ENCODE results near the gene TRAPPC11.

TRAPPC11 gene

GRCh38 chr4:183666088-183666487 lies 7.0 kb downstream of the TRAPPC11 start:
- TF ChIP-seq, protein P1, sequence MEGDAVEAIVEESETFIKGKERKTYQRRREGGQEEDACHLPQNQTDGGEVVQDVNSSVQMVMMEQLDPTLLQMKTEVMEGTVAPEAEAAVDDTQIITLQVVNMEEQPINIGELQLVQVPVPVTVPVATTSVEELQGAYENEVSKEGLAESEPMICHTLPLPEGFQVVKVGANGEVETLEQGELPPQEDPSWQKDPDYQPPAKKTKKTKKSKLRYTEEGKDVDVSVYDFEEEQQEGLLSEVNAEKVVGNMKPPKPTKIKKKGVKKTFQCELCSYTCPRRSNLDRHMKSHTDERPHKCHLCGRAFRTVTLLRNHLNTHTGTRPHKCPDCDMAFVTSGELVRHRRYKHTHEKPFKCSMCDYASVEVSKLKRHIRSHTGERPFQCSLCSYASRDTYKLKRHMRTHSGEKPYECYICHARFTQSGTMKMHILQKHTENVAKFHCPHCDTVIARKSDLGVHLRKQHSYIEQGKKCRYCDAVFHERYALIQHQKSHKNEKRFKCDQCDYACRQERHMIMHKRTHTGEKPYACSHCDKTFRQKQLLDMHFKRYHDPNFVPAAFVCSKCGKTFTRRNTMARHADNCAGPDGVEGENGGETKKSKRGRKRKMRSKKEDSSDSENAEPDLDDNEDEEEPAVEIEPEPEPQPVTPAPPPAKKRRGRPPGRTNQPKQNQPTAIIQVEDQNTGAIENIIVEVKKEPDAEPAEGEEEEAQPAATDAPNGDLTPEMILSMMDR (conservative IDR thresholded peaks at IDR 0.05; ENCODE audit: low read length) = no peak
- DNase-seq (ENCODE audit: low read depth) = no peak
- H3K4me3 ChIP-seq (ENCODE audit: low read length) = no peak overlapping the region

- no peak overlapping the region for H3K4me3 ChIP-seq (ENCODE audit: low read length)
- DNase-seq (ENCODE audit: low read depth) = no peak
- TF ChIP-seq, protein P1 (conservative IDR thresholded peaks at IDR 0.05; ENCODE audit: low read length) = no peak
Measured at GRCh38 chr4:183670251-183670650, 11.2 kb downstream of the TRAPPC11 start.

GRCh38 chr4:183670960-183671555 lies 12.0 kb downstream of the TRAPPC11 start:
- DNase-seq (ENCODE audit: low read depth) = no peak
- TF ChIP-seq, protein P1 (conservative IDR thresholded peaks at IDR 0.05; ENCODE audit: low read length) = no peak
- no peak overlapping the region for H3K4me3 ChIP-seq (ENCODE audit: low read length)

DNA sequence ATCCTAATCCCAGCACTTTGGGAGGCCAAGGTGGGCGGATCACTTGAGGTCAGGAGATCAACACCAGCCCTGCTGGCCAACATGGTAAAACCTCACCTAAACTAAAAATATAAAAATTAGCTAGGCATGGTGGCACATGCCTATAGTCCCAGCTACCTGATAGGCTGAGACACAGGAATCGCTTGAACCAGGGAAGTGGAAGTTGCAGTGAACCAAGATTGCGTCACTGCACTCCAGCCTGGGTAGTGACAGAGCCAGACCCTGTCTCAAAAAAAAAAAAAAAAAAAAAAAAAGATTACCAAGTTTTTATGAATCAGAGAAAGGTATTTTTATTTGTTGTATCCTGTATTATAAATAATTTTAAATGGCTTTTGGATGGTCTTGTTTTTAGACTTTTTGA lies 15.1 kb downstream of the TRAPPC11 start:
- no peak overlapping the region for H3K4me3 ChIP-seq (ENCODE audit: low read length)
- DNase-seq (ENCODE audit: low read depth) = no peak
- TF ChIP-seq, protein P1 (conservative IDR thresholded peaks at IDR 0.05; ENCODE audit: low read length) = no peak

GRCh38 chr4:183675625-183676024 lies 16.5 kb downstream of the TRAPPC11 start:
- peak; percentile 66 for DNase-seq (ENCODE audit: low read depth)
- TF ChIP-seq, protein P1 (conservative IDR thresholded peaks at IDR 0.05; ENCODE audit: low read length) = no peak
- no peak overlapping the region for H3K4me3 ChIP-seq (ENCODE audit: low read length)

GRCh38 chr4:183681119-183681518 lies 22.0 kb downstream of the TRAPPC11 start:
- TF ChIP-seq, protein P1 (conservative IDR thresholded peaks at IDR 0.05; ENCODE audit: low read length) = no peak
- DNase-seq (ENCODE audit: low read depth) = no peak
- H3K4me3 ChIP-seq (ENCODE audit: low read length) = no peak overlapping the region

DNA sequence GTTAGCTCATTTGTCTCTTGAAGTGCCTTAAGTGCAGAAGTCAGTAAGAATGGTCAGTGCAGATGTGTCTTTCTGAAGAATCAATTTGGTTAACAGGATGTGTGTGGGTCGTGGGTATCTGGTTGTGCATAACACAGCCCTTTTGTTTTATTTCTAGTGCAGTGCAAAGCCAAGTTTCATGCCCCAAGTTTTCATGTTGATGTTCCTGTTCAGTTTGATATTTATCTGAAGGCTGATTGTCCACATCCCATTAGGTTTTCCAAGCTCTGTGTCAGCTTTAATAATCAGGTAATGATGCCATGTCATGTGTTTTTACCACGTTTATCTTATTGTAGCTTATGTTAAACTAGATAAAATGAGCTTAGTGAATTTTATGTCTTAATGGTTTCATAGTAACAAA lies 27.4 kb downstream of the TRAPPC11 start:
- TF ChIP-seq, protein P1 (conservative IDR thresholded peaks at IDR 0.05; ENCODE audit: low read length) = no peak
- H3K4me3 ChIP-seq (ENCODE audit: low read length) = no peak overlapping the region
- DNase-seq (ENCODE audit: low read depth) = no peak
